ENCODE results near the gene C14orf119. TPM values are rescaled to one million over a fixed set of nuclear protein-coding genes. Genes with fewer than 3 reads are reported as not detected.
A peak's percentile ranks its signal among the peaks of the same experiment; 100 is the strongest.

Gene C14orf119
- total and polyA plus RNA-seq, 9 of the 15 experiments (the other 6 are each of a cell fraction or from before 2014, with no cell fraction given), result 36.7 to 251 (median 51.8) TPM

- TF ChIP-seq LARP7 (IDR thresholded peaks at IDR 0.05), result peak; percentile 70; the same call in 1 of the 2 replicates
- TF ChIP-seq ELK1 (CRISPR knock-in tag; IDR thresholded peaks at IDR 0.05), result no peak
- TF ChIP-seq NBN (IDR thresholded peaks at IDR 0.05; ENCODE audit: low read depth), result peak; percentile 99
- no peak for TF ChIP-seq CBX2 (IDR thresholded peaks at IDR 0.05; ENCODE audit: insufficient read depth, low read length, poor library complexity, severe bottlenecking)
- peak; percentile 92 for TF ChIP-seq CEBPG (CRISPR knock-in tag; IDR thresholded peaks at IDR 0.05)
- TF ChIP-seq CEBPG (tag; conservative IDR thresholded peaks at IDR 0.05 in 1 of 2, IDR thresholded peaks at IDR 0.05 in 1 of 2), result peak; percentile 75 to 82
- TF ChIP-seq SNAPC5 (CRISPR knock-in tag; IDR thresholded peaks at IDR 0.05), result no peak
- TF ChIP-seq, protein P1, sequence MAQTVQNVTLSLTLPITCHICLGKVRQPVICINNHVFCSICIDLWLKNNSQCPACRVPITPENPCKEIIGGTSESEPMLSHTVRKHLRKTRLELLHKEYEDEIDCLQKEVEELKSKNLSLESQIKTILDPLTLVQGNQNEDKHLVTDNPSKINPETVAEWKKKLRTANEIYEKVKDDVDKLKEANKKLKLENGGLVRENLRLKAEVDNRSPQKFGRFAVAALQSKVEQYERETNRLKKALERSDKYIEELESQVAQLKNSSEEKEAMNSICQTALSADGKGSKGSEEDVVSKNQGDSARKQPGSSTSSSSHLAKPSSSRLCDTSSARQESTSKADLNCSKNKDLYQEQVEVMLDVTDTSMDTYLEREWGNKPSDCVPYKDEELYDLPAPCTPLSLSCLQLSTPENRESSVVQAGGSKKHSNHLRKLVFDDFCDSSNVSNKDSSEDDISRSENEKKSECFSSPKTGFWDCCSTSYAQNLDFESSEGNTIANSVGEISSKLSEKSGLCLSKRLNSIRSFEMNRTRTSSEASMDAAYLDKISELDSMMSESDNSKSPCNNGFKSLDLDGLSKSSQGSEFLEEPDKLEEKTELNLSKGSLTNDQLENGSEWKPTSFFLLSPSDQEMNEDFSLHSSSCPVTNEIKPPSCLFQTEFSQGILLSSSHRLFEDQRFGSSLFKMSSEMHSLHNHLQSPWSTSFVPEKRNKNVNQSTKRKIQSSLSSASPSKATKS (CRISPR knock-in tag; IDR thresholded peaks at IDR 0.05), result no peak
- TF ChIP-seq CREB3L1 (IDR thresholded peaks at IDR 0.05; ENCODE audit: borderline replicate concordance, low read depth), result peak; percentile 32; the same call in 1 of the 2 replicates
- no peak for TF ChIP-seq ZNF561 (CRISPR knock-in tag; conservative IDR thresholded peaks at IDR 0.05)
- TF ChIP-seq E2F5 (CRISPR knock-in tag; IDR thresholded peaks at IDR 0.05), result no peak
- TF ChIP-seq CREB3 (tag; conservative IDR thresholded peaks at IDR 0.05; ENCODE audit: low read depth), result no peak
- TF ChIP-seq, protein P2, sequence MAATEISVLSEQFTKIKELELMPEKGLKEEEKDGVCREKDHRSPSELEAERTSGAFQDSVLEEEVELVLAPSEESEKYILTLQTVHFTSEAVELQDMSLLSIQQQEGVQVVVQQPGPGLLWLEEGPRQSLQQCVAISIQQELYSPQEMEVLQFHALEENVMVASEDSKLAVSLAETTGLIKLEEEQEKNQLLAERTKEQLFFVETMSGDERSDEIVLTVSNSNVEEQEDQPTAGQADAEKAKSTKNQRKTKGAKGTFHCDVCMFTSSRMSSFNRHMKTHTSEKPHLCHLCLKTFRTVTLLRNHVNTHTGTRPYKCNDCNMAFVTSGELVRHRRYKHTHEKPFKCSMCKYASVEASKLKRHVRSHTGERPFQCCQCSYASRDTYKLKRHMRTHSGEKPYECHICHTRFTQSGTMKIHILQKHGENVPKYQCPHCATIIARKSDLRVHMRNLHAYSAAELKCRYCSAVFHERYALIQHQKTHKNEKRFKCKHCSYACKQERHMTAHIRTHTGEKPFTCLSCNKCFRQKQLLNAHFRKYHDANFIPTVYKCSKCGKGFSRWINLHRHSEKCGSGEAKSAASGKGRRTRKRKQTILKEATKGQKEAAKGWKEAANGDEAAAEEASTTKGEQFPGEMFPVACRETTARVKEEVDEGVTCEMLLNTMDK (IDR thresholded peaks at IDR 0.05; ENCODE audit: borderline replicate concordance, insufficient read depth, low read depth, low read length, poor library complexity, severe bottlenecking), result no peak
- 0 out of 2 replicates have a peak, but pooled peaks have one; percentile 52 for TF ChIP-seq ZNF12 (CRISPR knock-in tag; IDR thresholded peaks at IDR 0.05)
- peak; percentile 94 for TF ChIP-seq STAT5A (IDR thresholded peaks at IDR 0.05; ENCODE audit: borderline replicate concordance, low read length)
- TF ChIP-seq ZZZ3 (IDR thresholded peaks at IDR 0.05), result no peak
- no peak for TF ChIP-seq NCOA4 (IDR thresholded peaks at IDR 0.05; ENCODE audit: partially characterized antibody)
These were observed 17.3 kb downstream of the C14orf119 start (continued) for GRCh38 chr14:23112359-23113178.

Data from K562 (cell line).